Measurements from ENCODE around the gene FER.

The FER gene

DNA sequence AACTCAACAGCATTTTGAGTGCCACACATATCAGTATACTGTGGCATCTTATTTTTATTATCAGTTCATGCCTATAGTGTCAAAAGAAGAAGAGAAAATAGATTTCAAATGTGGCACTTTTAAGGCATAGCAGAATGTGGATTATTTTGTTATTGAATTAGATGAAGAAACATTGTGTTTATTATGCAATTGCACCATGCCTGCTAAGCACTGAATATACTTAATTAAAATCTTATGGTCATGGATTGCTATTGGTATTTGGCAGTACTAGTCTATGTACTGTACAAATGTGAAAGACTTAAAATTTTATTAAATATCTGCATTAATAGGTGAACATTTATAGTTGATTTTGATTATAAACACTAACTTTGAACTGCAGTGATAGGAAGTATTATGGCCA, 128.8 kb downstream of the FER start:
- Histone ChIP-seq H3K9ac (ENCODE audit: low read length) (no peak overlapping the region), H3K9me3 (ENCODE audit: insufficient read depth, low read length) (no peaks in the 10 kb centered on the region)
- no peak for TF ChIP-seq EZH2phosphoT487 (IDR thresholded peaks at IDR 0.05; ENCODE audit: low read depth)
- TF ChIP-seq CTCF (IDR thresholded peaks at IDR 0.05; ENCODE audit: low read depth, low read length), result no peak

GRCh38 chr5:108878756-108879155, 131.1 kb downstream of the FER start:
- H3K27me3 ChIP-seq (ENCODE audit: low read depth, low read length), result no peaks in the 10 kb centered on the region
- H3K9me3 ChIP-seq (ENCODE audit: insufficient read depth, low read length), result no peaks in the 10 kb centered on the region
- H3K27ac ChIP-seq (ENCODE audit: low read length), result no peak overlapping the region
- H3K9ac ChIP-seq (ENCODE audit: low read length), result no peak overlapping the region
- H4K20me1 ChIP-seq (ENCODE audit: insufficient read depth, low read length), result no peaks in the 10 kb centered on the region
- no peak for TF ChIP-seq CTCF (IDR thresholded peaks at IDR 0.05; ENCODE audit: low read depth, low read length)
- TF ChIP-seq EZH2phosphoT487 (IDR thresholded peaks at IDR 0.05; ENCODE audit: low read depth), result no peak
- H3K4me2 ChIP-seq (ENCODE audit: low read length), result no peak overlapping the region
- no peak overlapping the region for H3K4me3 ChIP-seq (ENCODE audit: low read length)
- no peaks in the 10 kb centered on the region for H3K79me2 ChIP-seq (ENCODE audit: low read length)
- peaks cover 8% of the 10 kb centered on the region for H3K4me1 ChIP-seq (ENCODE audit: low read length)
- no peaks in the 10 kb centered on the region for H3K36me3 ChIP-seq (replicated peaks; ENCODE audit: low read depth, low read length)
- H2AFZ ChIP-seq (ENCODE audit: low read depth, low read length), result no peak overlapping the region

More for the DNA sequence above, 128.8 kb downstream of the FER start:
- no peak overlapping the region for H3K27ac ChIP-seq (ENCODE audit: low read length)
- H3K36me3 ChIP-seq (replicated peaks; ENCODE audit: low read depth, low read length), result no peaks in the 10 kb centered on the region
- H3K4me1 ChIP-seq (ENCODE audit: low read length), result no peaks in the 10 kb centered on the region
- no peak overlapping the region for H3K4me3 ChIP-seq (ENCODE audit: low read length)
- no peak overlapping the region for H2AFZ ChIP-seq (ENCODE audit: low read depth, low read length)
- no peak overlapping the region for H3K4me2 ChIP-seq (ENCODE audit: low read length)
- no peaks in the 10 kb centered on the region for H4K20me1 ChIP-seq (ENCODE audit: insufficient read depth, low read length)
- H3K27me3 ChIP-seq (ENCODE audit: low read depth, low read length), result no peaks in the 10 kb centered on the region
- H3K79me2 ChIP-seq (ENCODE audit: low read length), result no peaks in the 10 kb centered on the region

DNA sequence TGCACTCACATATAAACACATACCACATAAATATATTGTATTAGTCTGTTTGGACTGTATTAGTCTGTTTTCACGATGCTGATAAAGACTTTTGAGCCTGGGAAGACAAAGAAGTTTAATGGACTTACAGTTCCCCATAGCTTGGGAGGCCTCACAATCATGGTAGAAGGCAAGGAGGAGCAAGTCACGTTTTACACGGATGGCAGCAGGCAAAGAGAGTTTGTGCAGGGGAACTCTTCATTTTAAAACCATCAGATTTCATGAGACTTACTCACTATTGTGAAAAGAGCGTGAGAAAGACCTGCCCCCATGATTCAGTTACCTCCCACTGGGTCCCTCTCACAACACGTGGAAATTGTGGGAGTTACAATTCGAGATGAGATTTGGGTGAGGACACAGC, 133.4 kb downstream of the FER start:
- Histone ChIP-seq H3K4me1 (ENCODE audit: low read length) (peaks cover 10% of the 10 kb centered on the region), H3K79me2 (ENCODE audit: low read length) (no peaks in the 10 kb centered on the region), H2AFZ (ENCODE audit: low read depth, low read length) (no peak overlapping the region), H3K27me3 (ENCODE audit: low read depth, low read length) (no peaks in the 10 kb centered on the region), H3K36me3 (replicated peaks; ENCODE audit: low read depth, low read length) (no peaks in the 10 kb centered on the region), H3K4me2 (ENCODE audit: low read length) (no peak overlapping the region), H4K20me1 (ENCODE audit: insufficient read depth, low read length) (no peaks in the 10 kb centered on the region), H3K9ac (ENCODE audit: low read length) (no peak overlapping the region), H3K4me3 (ENCODE audit: low read length) (no peak overlapping the region), H3K27ac (ENCODE audit: low read length) (no peak overlapping the region), H3K9me3 (ENCODE audit: insufficient read depth, low read length) (no peaks in the 10 kb centered on the region)
- no peak for TF ChIP-seq CTCF (IDR thresholded peaks at IDR 0.05; ENCODE audit: low read depth, low read length)
- TF ChIP-seq EZH2phosphoT487 (IDR thresholded peaks at IDR 0.05; ENCODE audit: low read depth), result no peak

DNA sequence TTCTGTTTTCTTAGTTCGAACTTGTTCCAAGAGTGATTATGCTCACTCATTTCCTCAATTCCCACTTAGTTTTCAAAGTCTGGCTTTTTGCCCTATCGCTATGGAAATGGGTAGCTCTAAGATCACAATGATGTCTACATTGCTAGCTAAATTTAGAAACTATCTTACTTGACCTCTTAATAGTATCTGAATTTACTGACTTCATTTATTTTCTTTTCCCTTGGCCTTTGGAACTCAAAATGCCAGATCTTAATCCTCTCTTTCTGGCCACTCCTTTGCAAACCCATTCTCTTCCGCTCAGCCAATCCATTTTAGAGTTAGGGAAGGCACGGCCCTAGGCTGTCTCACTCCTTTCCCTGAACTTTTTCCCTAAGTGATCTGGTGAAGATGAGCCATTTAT, 137.0 kb downstream of the FER start:
- H4K20me1 ChIP-seq (ENCODE audit: insufficient read depth, low read length), result no peaks in the 10 kb centered on the region
- H3K4me1 ChIP-seq (ENCODE audit: low read length), result peaks cover 10% of the 10 kb centered on the region
- H3K4me3 ChIP-seq (ENCODE audit: low read length), result no peak overlapping the region
- no peak for TF ChIP-seq CTCF (IDR thresholded peaks at IDR 0.05; ENCODE audit: low read depth, low read length)
- TF ChIP-seq EZH2phosphoT487 (IDR thresholded peaks at IDR 0.05; ENCODE audit: low read depth), result no peak
- no peak overlapping the region for H3K4me2 ChIP-seq (ENCODE audit: low read length)
- H3K79me2 ChIP-seq (ENCODE audit: low read length), result no peaks in the 10 kb centered on the region
- no peaks in the 10 kb centered on the region for H3K27me3 ChIP-seq (ENCODE audit: low read depth, low read length)
- no peak overlapping the region for H2AFZ ChIP-seq (ENCODE audit: low read depth, low read length)
- no peak overlapping the region for H3K9ac ChIP-seq (ENCODE audit: low read length)
- H3K36me3 ChIP-seq (replicated peaks; ENCODE audit: low read depth, low read length), result no peaks in the 10 kb centered on the region
- H3K27ac ChIP-seq (ENCODE audit: low read length), result no peak overlapping the region
- no peaks in the 10 kb centered on the region for H3K9me3 ChIP-seq (ENCODE audit: insufficient read depth, low read length)
